GM13977 (cell line): ENCODE measurements around the gene GDF10.

Experiments used
- DNase-seq: peaks from one replicate; pipeline ENCODE4 v3.0.0; 2012; ENCODE audit warnings: low spot score
- in situ Hi-C: fragments of 300-500 bp; cut with MboI; formaldehyde crosslinking; loops from one replicate; pipeline ENCODE4 v1.12.0; 2022; ENCODE audit warnings: low sequenced_read_pairs, low pct_unique_long_range_greater_than_20kb, mixed read lengths, inconsistent platforms; ENCODE audit not compliant: unreplicated experiment
- TF ChIP-seq, protein P1 (sequence below): IDR thresholded peaks from 2 replicates; pipeline ENCODE4 v1.5.1; 2012; ENCODE audit warnings: mild to moderate bottlenecking, control low read depth; ENCODE audit not compliant: insufficient read depth; ENCODE audit errors: extremely low read depth, missing control alignments

Gene GDF10

DNA sequence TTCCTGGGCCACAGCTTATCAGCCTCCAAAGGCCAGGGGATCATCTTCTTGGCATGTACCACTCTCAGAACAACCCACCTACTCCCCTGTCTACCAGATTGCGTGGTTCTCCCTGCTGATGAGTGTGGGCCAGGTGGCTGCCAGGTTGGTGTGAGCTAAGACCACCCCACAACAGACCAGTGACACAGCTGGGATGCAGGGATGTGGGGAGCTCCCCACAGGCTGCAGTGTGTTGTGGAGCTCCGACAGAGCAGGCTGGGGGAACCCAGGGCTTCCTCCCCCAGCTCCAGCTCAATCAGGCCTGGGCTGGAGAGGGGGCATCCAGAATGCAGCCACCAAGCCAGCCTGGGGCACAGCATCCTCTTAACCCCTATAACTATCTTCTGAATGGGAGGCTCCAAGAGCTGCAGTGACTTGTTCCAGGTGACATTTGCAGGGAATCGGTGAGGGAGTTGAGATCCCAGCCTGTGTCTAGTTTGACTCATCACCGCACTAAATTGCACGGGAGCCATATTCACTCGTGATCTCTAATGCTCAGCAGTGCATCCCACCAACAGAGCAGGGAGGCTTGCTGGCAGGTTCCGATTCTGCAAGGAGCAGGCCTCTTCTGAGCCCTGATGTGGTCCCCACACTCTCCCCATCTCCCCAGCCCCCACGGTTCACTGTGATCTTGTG is 21.7 kb downstream of the GDF10 start:
- DNase-seq, result no peak
- in situ Hi-C loops, result no loop called here
- TF ChIP-seq, protein P1, sequence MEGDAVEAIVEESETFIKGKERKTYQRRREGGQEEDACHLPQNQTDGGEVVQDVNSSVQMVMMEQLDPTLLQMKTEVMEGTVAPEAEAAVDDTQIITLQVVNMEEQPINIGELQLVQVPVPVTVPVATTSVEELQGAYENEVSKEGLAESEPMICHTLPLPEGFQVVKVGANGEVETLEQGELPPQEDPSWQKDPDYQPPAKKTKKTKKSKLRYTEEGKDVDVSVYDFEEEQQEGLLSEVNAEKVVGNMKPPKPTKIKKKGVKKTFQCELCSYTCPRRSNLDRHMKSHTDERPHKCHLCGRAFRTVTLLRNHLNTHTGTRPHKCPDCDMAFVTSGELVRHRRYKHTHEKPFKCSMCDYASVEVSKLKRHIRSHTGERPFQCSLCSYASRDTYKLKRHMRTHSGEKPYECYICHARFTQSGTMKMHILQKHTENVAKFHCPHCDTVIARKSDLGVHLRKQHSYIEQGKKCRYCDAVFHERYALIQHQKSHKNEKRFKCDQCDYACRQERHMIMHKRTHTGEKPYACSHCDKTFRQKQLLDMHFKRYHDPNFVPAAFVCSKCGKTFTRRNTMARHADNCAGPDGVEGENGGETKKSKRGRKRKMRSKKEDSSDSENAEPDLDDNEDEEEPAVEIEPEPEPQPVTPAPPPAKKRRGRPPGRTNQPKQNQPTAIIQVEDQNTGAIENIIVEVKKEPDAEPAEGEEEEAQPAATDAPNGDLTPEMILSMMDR, result no peak

DNA sequence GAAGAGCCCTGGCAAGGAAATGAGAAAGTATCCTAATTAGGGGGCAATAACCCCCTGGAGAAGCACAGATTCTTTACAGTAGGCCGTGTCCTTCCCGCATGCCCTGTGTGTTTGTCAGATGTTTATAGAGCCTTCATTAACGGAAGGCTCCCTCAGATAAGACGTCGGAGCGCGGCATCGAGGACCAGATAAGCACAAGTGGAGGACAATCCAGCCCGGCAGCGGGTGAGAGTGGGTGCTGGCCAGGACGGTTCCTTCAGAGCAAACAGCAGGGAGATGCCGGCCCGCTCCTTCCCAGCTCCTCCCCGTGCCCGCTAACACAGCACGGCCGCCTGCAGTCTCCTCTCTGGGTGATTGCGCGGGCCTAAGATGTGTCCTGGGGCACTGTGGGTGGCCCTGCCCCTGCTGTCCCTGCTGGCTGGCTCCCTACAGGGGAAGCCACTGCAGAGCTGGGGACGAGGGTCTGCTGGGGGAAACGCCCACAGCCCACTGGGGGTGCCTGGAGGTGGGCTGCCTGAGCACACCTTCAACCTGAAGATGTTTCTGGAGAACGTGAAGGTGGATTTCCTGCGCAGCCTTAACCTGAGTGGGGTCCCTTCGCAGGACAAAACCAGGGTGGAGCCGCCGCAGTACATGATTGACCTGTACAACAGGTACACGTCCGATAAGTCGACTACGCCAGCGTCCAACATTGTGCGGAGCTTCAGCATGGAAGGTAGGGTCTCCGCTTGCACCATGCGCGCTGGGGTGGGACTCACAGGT is 22.5 kb downstream of the GDF10 start, which contains the start of gene GDF2:
GDF2 (plus strand) TSS at position 155 of the 762 bp plus-strand sequence; CDS start at position 370, 215 bp downstream.
- TF ChIP-seq, protein P1, result no peak
- DNase-seq, result no peak
- in situ Hi-C loops, result no loop called here

DNA sequence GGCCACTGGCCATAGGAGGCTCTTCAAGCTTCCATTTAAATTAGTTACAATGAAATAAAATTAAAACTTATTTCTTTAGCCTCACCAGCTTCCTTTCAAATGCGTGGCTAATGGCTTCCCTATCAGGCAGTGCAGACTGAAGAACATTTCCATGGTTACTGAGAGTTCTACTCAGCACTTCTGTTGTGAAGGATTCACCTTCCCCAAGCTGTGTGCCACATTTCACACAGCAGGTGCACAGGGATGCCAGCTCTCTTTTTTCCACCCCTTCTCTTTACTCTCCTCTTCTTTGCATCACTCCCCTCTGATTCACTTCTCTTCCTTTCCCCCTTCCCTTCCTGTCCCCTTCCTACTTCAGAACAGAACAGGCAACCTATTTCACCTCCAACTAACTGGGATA is 23.1 kb downstream of the GDF10 start:
- no peak for DNase-seq
- TF ChIP-seq, protein P1, result no peak
- in situ Hi-C loops, result no loop called here

DNA sequence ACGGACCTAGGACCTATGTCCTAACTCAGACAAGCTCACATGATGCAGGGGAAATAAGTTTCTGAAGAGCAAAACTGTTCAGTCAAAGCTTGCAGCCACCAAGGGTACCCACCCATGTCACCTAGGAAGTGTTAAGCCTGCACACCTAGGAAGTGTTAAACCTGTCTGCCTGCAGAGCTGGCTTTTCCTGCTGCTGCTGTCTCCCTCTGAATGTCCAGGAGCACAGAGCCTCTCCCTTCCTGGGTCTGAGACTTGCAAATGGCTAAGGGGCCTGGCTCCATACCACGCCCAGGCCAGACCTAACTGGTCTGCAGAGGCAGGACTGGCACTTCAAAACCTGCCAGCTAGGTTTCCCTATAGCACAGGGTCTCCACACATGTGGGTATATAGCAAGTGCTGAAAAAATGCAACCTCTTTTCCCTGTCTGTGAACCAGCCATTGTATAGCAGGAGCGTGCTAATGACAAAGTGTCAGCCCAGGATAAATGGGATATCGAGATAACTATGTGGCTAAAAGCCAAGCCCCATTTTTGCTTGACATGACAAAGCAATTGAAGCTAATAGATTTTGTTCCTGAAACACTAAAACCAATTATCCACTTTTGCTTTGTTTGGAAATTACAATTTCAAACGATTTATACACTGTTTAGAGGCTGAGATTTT is 23.8 kb downstream of the GDF10 start:
- in situ Hi-C loops, result no loop called here
- DNase-seq, result no peak
- TF ChIP-seq, protein P1, result no peak

DNA sequence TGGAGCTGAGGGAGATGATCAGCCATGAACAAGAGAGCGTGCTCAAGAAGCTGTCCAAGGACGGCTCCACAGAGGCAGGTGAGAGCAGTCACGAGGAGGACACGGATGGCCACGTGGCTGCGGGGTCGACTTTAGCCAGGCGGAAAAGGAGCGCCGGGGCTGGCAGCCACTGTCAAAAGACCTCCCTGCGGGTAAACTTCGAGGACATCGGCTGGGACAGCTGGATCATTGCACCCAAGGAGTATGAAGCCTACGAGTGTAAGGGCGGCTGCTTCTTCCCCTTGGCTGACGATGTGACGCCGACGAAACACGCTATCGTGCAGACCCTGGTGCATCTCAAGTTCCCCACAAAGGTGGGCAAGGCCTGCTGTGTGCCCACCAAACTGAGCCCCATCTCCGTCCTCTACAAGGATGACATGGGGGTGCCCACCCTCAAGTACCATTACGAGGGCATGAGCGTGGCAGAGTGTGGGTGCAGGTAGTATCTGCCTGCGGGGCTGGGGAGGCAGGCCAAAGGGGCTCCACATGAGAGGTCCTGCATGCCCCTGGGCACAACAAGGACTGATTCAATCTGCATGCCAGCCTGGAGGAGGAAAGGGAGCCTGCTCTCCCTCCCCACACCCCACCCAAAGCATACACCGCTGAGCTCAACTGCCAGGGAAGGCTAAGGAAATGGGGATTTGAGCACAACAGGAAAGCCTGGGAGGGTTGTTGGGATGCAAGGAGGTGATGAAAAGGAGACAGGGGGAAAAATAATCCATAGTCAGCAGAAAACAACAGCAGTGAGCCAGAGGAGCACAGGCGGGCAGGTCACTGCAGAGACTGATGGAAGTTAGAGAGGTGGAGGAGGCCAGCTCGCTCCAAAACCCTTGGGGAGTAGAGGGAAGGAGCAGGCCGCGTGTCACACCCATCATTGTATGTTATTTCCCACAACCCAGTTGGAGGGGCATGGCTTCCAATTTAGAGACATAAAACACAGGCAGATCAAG is 25.6 kb downstream of the GDF10 start:
- no peak for DNase-seq
- in situ Hi-C loops, result no loop called here
- TF ChIP-seq, protein P1, result no peak
